Measurements from ENCODE around the gene TRMT44. TPM values are rescaled to one million over a fixed set of nuclear protein-coding genes. Genes with fewer than 3 reads are reported as not detected.
A peak's percentile ranks its signal among the peaks of the same experiment; 100 is the strongest.

TRMT44 gene
- total RNA-seq, 1 experiment from 2014 or later: 23.4 TPM

DNA sequence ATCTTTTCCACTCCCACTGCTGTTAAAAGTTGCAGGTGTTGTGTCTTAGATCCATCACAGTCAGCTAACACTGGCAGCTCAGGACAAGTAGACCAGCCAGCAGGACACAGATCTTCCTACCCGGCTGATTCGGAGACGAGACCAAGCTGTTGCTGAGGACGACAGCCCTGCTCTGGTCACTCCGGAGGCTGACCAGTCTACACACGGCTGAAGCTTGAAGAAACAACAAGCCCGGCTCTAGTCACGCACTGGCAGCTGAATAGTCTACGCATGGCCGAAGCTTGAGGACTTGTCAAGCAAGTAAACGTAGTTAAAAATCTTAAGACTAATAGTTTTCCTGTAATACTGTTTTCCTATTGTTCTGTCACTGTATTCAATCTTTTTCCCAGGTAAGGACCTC, 1.8 kb upstream of the TRMT44 start:
- BruUV-seq (replicated peaks): no TSS peak
- no peaks in the 10 kb centered on the region for H3K9me3 Mint-ChIP-seq (ENCODE audit: unreplicated experiment)

DNA sequence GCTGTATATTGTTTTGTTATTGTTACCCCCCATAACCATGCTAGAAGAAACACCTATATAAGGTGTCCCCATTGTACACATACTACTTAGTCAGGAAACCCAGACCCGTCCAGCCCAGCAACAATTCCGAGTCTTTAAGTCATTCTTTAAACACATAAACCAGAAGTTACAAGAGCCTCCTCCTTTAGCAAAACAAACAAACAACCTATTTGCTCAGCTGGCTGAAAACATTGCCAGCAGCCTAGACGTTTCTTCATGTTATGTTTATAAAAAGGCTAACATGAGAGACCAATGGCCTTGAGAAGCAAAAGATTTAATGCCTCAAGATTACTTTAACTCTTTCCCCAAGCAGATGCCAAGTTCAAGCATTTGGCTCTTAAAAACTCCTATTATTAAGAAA, 1.4 kb upstream of the TRMT44 start:
- H3K4me3 Mint-ChIP-seq (ENCODE audit: unreplicated experiment): peak overlapping the region; percentile 84
- no peaks in the 10 kb centered on the region for H3K27me3 ChIP-seq (replicated peaks; ENCODE audit: control insufficient read depth, insufficient read depth, low read length)
- intact Hi-C loops (cut with micrococcal nuclease; ENCODE audit: unreplicated experiment): no loop called here
- peaks cover 17% of the 10 kb centered on the region for H3K36me3 Mint-ChIP-seq (ENCODE audit: insufficient read depth, unreplicated experiment)
- no peaks in the 10 kb centered on the region for H3K27me3 Mint-ChIP-seq (ENCODE audit: insufficient read depth, unreplicated experiment)
- H3K4me1 ChIP-seq: peaks cover 7% of the 10 kb centered on the region; the same call in 1 of the 2 replicates
- no TSS peak for BruUV-seq (replicated peaks)
- ChIA-PET CTCF (interaction anchor here (1.4 kb wide), 1 partner anchor 10 kb away, joined by 3 read pairs; no protein-coding TSS in a partner anchor), POLR2A (no interaction called here)
- H3K9me3 Mint-ChIP-seq (ENCODE audit: unreplicated experiment): no peaks in the 10 kb centered on the region
- TF ChIP-seq, protein P1, sequence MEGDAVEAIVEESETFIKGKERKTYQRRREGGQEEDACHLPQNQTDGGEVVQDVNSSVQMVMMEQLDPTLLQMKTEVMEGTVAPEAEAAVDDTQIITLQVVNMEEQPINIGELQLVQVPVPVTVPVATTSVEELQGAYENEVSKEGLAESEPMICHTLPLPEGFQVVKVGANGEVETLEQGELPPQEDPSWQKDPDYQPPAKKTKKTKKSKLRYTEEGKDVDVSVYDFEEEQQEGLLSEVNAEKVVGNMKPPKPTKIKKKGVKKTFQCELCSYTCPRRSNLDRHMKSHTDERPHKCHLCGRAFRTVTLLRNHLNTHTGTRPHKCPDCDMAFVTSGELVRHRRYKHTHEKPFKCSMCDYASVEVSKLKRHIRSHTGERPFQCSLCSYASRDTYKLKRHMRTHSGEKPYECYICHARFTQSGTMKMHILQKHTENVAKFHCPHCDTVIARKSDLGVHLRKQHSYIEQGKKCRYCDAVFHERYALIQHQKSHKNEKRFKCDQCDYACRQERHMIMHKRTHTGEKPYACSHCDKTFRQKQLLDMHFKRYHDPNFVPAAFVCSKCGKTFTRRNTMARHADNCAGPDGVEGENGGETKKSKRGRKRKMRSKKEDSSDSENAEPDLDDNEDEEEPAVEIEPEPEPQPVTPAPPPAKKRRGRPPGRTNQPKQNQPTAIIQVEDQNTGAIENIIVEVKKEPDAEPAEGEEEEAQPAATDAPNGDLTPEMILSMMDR (IDR thresholded peaks at IDR 0.05; ENCODE audit: insufficient read depth in 1 of 2, low read depth in 1 of 2, low read length in 1 of 2, severe bottlenecking in 1 of 2, unreplicated experiment in 1 of 2): no peak
- DNase-seq: no peak
- H3K36me3 ChIP-seq (ENCODE audit: control insufficient read depth, insufficient read depth, low read length): no peaks in the 10 kb centered on the region
- peak overlapping the region; percentile 98 for H3K27ac Mint-ChIP-seq (ENCODE audit: unreplicated experiment)
- H3K4me1 Mint-ChIP-seq (ENCODE audit: low read depth, unreplicated experiment): peaks cover 35% of the 10 kb centered on the region
- H3K9me3 ChIP-seq: no peaks in the 10 kb centered on the region
- H3K4me3 ChIP-seq (ENCODE audit: low read depth, low read length): peak overlapping the region; percentile 96

More for the DNA sequence above, 1.8 kb upstream of the TRMT44 start:
- peak overlapping the region; percentile 84 for H3K4me3 Mint-ChIP-seq (ENCODE audit: unreplicated experiment)
- H3K4me1 ChIP-seq: peaks cover 7% of the 10 kb centered on the region; the same call in 1 of the 2 replicates
- POLR2A ChIA-PET: no interaction called here
- no peaks in the 10 kb centered on the region for H3K9me3 ChIP-seq
- no peaks in the 10 kb centered on the region for H3K27me3 Mint-ChIP-seq (ENCODE audit: insufficient read depth, unreplicated experiment)
- no peak overlapping the region for H3K4me3 ChIP-seq (ENCODE audit: low read depth, low read length)
- TF ChIP-seq, protein P1 (IDR thresholded peaks at IDR 0.05; ENCODE audit: insufficient read depth in 1 of 2, low read depth in 1 of 2, low read length in 1 of 2, severe bottlenecking in 1 of 2, unreplicated experiment in 1 of 2): no peak
- no peak overlapping the region for H3K27ac Mint-ChIP-seq (ENCODE audit: unreplicated experiment)
- CTCF ChIA-PET: no interaction called here
- peaks cover 35% of the 10 kb centered on the region for H3K4me1 Mint-ChIP-seq (ENCODE audit: low read depth, unreplicated experiment)
- DNase-seq: no peak
- H3K27me3 ChIP-seq (replicated peaks; ENCODE audit: control insufficient read depth, insufficient read depth, low read length): no peaks in the 10 kb centered on the region
- peaks cover 17% of the 10 kb centered on the region for H3K36me3 Mint-ChIP-seq (ENCODE audit: insufficient read depth, unreplicated experiment)
- intact Hi-C loops (cut with micrococcal nuclease; ENCODE audit: unreplicated experiment): no loop called here
- no peaks in the 10 kb centered on the region for H3K36me3 ChIP-seq (ENCODE audit: control insufficient read depth, insufficient read depth, low read length)

DNA sequence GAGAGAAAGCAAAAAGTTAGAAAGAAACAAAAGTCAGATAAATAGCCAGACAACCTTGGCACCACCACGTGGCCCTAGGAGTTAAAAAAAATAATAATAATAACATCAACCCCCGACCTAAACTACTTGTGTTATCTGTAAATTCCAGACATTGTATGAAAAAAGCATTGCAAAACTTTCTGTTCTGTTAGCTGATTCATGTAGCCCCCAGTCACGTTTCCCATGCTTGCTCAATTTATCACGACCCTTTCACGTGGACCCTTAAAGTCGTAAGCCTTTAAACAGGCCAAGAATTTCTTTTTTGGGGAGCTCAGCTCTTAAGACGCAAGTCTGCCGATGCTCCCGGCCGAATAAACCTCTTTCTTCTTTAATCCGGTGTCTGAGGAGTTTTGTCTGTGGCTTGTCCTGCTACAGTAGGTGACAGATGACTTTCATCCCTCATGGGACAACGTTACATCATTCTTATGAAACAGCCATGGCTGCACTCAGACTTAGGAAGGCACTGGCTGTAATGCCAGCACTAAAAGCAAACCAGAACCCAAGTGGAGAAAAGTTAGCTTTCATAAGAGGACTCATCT, 574 bp upstream of the TRMT44 start:
- intact Hi-C loops (cut with micrococcal nuclease; ENCODE audit: unreplicated experiment): loop anchor here (1.0 kb wide), 1 partner anchor 12 kb away; no protein-coding TSS in a partner anchor
- H3K36me3 Mint-ChIP-seq (ENCODE audit: insufficient read depth, unreplicated experiment): peaks cover 17% of the 10 kb centered on the region
- H3K4me1 Mint-ChIP-seq (ENCODE audit: low read depth, unreplicated experiment): peaks cover 35% of the 10 kb centered on the region
- Histone ChIP-seq H3K9me3 (no peaks in the 10 kb centered on the region), H3K4me3 (ENCODE audit: low read depth, low read length) (peak overlapping the region; percentile 96), H3K36me3 (ENCODE audit: control insufficient read depth, insufficient read depth, low read length) (no peaks in the 10 kb centered on the region), H3K4me1 (peaks cover 7% of the 10 kb centered on the region; the same call in 1 of the 2 replicates), H3K27me3 (replicated peaks; ENCODE audit: control insufficient read depth, insufficient read depth, low read length) (no peaks in the 10 kb centered on the region)
- POLR2A ChIA-PET: interaction anchor here (1.4 kb wide), 1 partner anchor 11 kb away, joined by 7 read pairs; no protein-coding TSS in a partner anchor
- DNase-seq: no peak
- H3K27me3 Mint-ChIP-seq (ENCODE audit: insufficient read depth, unreplicated experiment): no peaks in the 10 kb centered on the region
- TF ChIP-seq, protein P1 (IDR thresholded peaks at IDR 0.05; ENCODE audit: insufficient read depth in 1 of 2, low read depth in 1 of 2, low read length in 1 of 2, severe bottlenecking in 1 of 2, unreplicated experiment in 1 of 2): no peak
- H3K4me3 Mint-ChIP-seq (ENCODE audit: unreplicated experiment): peak overlapping the region; percentile 84
- no peaks in the 10 kb centered on the region for H3K9me3 Mint-ChIP-seq (ENCODE audit: unreplicated experiment)
- TSS peak; percentile 84 for BruUV-seq (replicated peaks)
- peak overlapping the region; percentile 98 for H3K27ac Mint-ChIP-seq (ENCODE audit: unreplicated experiment)
- CTCF ChIA-PET: interaction anchor here (1.4 kb wide), 1 partner anchor 11 kb away, joined by 3 read pairs; no protein-coding TSS in a partner anchor
